Hypothalamus (tissue), 51 donors: ENCODE data around the gene MCRIP2.
A peak's percentile ranks its signal among the peaks of the same experiment; 100 is the strongest.

Experiments
- DNase-seq, 51 donors: peaks; one replicate each; lab custom pipeline; 2025; lab: John Stamatoyannopoulos, UW

MCRIP2 gene

GRCh38 chr16:616733-617586, 24.7 kb upstream of the MCRIP2 start:
- no peak for DNase-seq

- DNase-seq: no peak
These were observed 23.8 kb upstream of the MCRIP2 start for GRCh38 chr16:617855-618254.

GRCh38 chr16:619476-620100, 22.0 kb upstream of the MCRIP2 start:
- DNase-seq: no peak

GRCh38 chr16:620700-621525, 20.7 kb upstream of the MCRIP2 start:
- DNase-seq: no peak

GRCh38 chr16:621526-622105, 20.0 kb upstream of the MCRIP2 start:
- DNase-seq: peak in 1 of 51 donors; percentile 54

GRCh38 chr16:622920-623280, 18.7 kb upstream of the MCRIP2 start:
- DNase-seq: no peak

- DNase-seq: peak in 2 of 51 donors; percentile 23 to 49
These were observed 17.0 kb upstream of the MCRIP2 start for GRCh38 chr16:624526-625070.

- DNase-seq: no peak
These were observed 16.3 kb upstream of the MCRIP2 start for GRCh38 chr16:625117-625976.

GRCh38 chr16:625977-626765, 15.5 kb upstream of the MCRIP2 start:
- no peak for DNase-seq

GRCh38 chr16:626787-627453, 14.7 kb upstream of the MCRIP2 start:
- DNase-seq: peak in 5 of 51 donors; percentile 17 to 69 (median 32)

GRCh38 chr16:627454-628239, 14.0 kb upstream of the MCRIP2 start:
- DNase-seq: no peak

- DNase-seq: no peak
These were observed 13.1 kb upstream of the MCRIP2 start for GRCh38 chr16:628321-629061.

- DNase-seq: no peak
These were observed 12.3 kb upstream of the MCRIP2 start for GRCh38 chr16:629185-629832.

GRCh38 chr16:629833-630248, 11.8 kb upstream of the MCRIP2 start:
- DNase-seq: no peak

GRCh38 chr16:630249-630814, 11.3 kb upstream of the MCRIP2 start:
- DNase-seq: no peak
